Measurements from ENCODE around the gene AMMECR1.

DNA sequence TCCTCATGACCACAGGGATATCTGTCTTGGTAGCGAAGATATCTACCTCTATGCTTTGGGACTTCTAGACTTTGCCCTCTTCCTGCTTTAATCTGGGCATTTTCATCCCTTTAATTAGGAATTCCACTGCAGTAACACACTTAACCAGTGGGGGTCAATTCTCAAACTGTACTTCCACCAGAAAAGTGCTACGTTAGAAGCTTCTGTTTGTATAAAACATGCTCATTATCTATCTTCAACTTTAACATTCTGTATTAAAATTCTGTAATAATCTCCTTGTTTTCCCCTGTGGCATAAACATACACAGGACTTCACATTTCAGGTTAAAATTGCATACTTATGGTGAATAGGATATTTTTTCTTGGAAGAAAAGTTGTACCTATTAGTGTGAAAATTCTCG lies 105.6 kb downstream of the AMMECR1 start:
- TF ChIP-seq, protein P1, sequence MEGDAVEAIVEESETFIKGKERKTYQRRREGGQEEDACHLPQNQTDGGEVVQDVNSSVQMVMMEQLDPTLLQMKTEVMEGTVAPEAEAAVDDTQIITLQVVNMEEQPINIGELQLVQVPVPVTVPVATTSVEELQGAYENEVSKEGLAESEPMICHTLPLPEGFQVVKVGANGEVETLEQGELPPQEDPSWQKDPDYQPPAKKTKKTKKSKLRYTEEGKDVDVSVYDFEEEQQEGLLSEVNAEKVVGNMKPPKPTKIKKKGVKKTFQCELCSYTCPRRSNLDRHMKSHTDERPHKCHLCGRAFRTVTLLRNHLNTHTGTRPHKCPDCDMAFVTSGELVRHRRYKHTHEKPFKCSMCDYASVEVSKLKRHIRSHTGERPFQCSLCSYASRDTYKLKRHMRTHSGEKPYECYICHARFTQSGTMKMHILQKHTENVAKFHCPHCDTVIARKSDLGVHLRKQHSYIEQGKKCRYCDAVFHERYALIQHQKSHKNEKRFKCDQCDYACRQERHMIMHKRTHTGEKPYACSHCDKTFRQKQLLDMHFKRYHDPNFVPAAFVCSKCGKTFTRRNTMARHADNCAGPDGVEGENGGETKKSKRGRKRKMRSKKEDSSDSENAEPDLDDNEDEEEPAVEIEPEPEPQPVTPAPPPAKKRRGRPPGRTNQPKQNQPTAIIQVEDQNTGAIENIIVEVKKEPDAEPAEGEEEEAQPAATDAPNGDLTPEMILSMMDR (conservative IDR thresholded peaks at IDR 0.05; ENCODE audit: low read depth, low read length), result no peak
- TF ChIP-seq, protein P2, sequence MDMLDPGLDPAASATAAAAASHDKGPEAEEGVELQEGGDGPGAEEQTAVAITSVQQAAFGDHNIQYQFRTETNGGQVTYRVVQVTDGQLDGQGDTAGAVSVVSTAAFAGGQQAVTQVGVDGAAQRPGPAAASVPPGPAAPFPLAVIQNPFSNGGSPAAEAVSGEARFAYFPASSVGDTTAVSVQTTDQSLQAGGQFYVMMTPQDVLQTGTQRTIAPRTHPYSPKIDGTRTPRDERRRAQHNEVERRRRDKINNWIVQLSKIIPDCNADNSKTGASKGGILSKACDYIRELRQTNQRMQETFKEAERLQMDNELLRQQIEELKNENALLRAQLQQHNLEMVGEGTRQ (IDR thresholded peaks at IDR 0.05; ENCODE audit: low read depth, low read length), result no peak
- TF ChIP-seq RCOR1 (IDR thresholded peaks at IDR 0.05; ENCODE audit: insufficient replicate concordance, low read length) (no peak), SMC3 (IDR thresholded peaks at IDR 0.05; ENCODE audit: low read depth, low read length) (no peak), POLR2A (IDR thresholded peaks at IDR 0.05; ENCODE audit: low read depth, low read length) (no peak)
